GM11168 (cell line): Measurements from ENCODE around the gene EDC3.

ENCODE experiments used
- in situ Hi-C: fragments of 300-500 bp; cut with MboI; formaldehyde crosslinking; loops from one replicate; pipeline ENCODE4 v1.12.0; 2022; ENCODE audit warnings: low sequenced_read_pairs; ENCODE audit not compliant: unreplicated experiment

The EDC3 gene

DNA sequence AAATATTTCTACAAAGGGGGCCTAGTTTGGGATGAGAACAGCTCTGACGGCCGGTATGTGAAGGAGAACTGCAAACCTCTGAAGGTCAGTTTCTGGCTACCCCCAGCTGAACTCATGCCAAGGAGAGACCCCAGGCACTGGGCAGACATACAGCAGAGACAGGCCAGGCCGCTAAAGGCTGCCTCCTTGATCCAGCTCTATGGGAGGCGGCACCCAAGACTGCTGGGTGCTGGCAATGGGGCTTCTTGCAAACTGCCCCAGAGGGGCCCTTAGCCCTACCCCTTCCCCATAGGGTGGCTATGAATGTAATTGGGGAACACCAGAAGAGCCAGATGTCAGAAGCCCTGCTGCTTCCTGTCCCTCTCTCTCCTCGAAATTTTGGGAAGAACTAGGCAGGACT is 66.9 kb downstream of the EDC3 start:
- in situ Hi-C loops, result loop anchor here (10.0 kb wide), 1 partner anchor 254 kb away; no protein-coding TSS in a partner anchor

DNA sequence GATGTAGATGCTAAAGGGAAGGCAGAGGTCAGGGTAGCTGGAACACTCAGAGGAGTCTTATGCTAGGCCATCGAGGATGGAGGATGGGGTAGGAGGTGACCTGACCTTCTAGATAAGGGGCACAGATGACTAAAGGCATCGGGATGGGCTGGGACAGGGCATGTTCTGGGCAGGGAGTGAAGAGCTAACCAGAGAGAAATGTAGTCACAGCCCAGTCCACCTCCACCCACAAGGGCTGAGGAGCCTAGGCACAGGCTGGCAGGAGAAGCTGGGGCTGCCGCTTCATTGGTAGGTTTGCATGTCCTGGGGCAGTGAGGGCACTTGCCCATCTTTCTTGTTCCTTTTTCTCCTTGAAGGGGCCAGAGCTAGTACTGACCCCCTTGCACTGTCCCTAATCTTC is 67.6 kb downstream of the EDC3 start:
- in situ Hi-C loops, result loop anchor here (10.0 kb wide), 1 partner anchor 253 kb away; no protein-coding TSS in a partner anchor

DNA sequence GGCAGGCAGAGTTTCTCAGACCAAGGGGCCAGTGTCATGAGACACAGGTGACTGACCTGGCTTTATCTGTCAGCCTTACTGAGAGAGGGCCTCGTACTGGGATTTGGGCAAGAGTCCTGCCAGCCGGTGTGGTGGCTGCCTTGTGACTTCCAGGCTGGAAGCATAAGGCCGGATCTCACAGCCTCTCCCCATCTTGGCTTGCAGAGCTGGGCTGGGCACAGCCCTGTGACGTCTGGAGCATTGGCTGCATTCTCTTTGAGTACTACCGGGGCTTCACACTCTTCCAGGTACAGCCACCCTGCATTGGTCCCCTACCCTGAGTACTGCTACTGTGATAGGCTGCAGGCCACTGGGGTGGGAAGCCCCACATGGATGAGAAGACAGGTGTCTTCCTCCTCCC is 68.1 kb downstream of the EDC3 start:
- in situ Hi-C loops, result loop anchor here (10.0 kb wide), 1 partner anchor 253 kb away; no protein-coding TSS in a partner anchor

DNA sequence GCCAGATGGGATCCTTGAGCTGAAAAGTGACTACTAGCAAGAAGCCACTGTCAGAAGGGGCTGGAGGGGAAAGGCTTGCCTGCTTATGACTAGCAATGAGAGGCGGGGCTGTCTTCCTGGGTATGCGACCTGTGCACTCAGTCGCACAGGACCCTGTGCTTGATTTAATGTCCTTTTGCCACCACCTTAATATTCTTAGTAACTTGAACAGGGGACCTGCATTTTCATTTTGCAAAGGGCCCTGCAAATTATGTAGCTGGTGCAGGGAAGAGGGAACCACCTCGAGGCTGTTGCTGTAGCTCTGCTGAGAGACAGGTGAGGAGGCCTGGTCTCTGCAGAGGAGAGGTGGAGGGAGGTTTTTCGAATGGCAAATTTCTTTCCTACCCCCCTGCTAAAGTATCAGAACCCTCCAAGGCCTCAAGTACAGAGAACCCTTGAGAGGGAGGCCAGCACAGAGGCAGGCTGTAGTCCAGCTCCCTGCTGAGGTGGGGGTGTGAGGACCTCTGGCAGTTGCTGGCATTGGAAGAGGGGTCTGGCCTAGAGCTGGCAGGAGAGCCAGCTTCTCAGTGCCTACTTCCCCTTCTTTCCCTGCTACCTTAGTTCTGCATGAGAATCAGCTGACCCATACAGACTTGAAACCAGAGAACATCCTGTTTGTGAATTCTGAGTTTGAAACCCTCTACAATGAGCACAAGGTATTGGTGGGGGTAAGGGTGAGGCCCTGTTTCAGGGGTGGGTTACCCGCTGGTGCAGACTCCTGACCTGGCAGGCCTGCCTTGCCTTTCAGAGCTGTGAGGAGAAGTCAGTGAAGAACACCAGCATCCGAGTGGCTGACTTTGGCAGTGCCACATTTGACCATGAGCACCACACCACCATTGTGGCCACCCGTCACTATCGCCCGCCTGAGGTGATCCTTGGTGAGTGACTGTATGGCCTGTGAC is 68.8 kb downstream of the EDC3 start:
- in situ Hi-C loops, result loop anchor here (10.0 kb wide), 1 partner anchor 252 kb away; no protein-coding TSS in a partner anchor

- in situ Hi-C loops, result loop anchor here (10.0 kb wide), 1 partner anchor 252 kb away; no protein-coding TSS in a partner anchor
These were observed 69.5 kb downstream of the EDC3 start for GRCh38 chr15:74626336-74626735.

DNA sequence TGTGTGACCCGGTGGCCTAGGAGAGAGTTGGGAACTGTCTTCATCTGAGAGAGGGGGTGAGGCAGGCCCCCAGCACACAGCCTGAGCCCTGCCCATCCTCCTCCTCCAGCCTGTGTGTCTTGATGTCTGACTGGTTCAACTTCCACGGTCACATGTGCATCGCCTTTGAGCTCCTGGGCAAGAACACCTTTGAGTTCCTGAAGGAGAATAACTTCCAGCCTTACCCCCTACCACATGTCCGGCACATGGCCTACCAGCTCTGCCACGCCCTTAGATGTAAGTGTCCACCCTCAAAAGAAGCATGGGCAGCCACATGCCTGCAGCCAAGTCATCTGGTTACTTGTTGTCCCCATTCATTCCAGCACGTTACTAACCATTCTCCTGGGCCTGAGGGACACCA is 70.1 kb downstream of the EDC3 start:
- in situ Hi-C loops, result loop anchor here (10.0 kb wide), 1 partner anchor 251 kb away; no protein-coding TSS in a partner anchor

DNA sequence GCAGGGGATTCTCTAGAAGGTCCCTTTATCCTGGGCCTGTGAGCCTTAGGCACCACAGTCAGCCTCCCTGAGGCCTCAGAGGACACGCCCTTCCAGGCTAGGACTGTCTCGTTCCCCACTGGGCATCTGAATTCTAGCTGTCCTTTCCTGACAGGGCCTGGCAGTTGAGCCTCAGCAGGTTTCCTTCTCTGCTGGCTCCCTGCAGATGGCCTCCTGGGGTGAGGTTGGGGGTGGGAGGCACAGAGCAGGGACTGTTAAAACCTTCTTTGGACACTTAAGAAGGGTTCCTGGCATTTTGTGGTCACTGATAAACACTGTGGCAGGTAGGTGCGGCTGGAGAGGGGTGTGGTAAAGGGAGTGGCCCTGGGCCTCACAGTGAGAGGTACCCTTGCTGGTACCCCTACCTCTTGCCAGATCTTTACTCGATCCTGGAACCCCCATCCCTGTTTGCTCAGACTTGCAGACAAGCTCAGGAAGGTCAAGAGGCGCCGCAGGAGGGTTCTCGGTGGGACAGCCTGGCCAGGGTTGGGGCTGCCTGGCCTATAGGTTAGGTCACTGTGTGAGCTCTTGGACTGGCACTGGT is 71.7 kb downstream of the EDC3 start:
- in situ Hi-C loops, result loop anchor here (10.0 kb wide), 1 partner anchor 249 kb away; no protein-coding TSS in a partner anchor

DNA sequence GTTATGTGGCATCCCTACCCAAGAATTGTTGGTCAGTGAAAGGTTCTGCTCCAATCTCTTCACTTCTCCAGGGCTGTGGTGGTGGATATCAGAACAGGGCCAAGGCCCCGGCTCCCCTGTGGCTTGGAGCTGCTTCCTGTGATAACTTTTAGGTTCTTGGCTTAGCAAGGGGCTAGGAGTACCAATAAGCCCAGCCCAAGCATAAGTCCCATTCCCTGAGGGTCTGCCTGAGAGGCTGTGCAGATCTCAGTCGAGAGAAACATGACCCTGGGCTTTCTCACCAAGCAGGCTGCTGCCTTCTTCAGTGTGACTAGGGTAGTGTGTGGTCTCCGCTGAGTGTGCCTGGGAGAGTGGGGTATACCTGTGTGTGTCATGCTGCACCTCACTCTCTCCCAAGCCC is 73.1 kb downstream of the EDC3 start:
- in situ Hi-C loops, result loop anchor here (10.0 kb wide), 1 partner anchor 248 kb away; no protein-coding TSS in a partner anchor

- in situ Hi-C loops, result loop anchor here (10.0 kb wide), 1 partner anchor 247 kb away; no protein-coding TSS in a partner anchor
These were observed 73.9 kb downstream of the EDC3 start for GRCh38 chr15:74621936-74622335.

- in situ Hi-C loops, result loop anchor here (10.0 kb wide), 1 partner anchor 247 kb away; no protein-coding TSS in a partner anchor
These were observed 74.3 kb downstream of the EDC3 start for GRCh38 chr15:74621546-74621920.

- in situ Hi-C loops, result loop anchor here (10.0 kb wide), 1 partner anchor 246 kb away; no protein-coding TSS in a partner anchor
These were observed 74.9 kb downstream of the EDC3 start for GRCh38 chr15:74620636-74621545.

GRCh38 chr15:74619916-74620635 is 75.7 kb downstream of the EDC3 start:
- in situ Hi-C loops, result loop anchor here (10.0 kb wide), 1 partner anchor 245 kb away; no protein-coding TSS in a partner anchor

DNA sequence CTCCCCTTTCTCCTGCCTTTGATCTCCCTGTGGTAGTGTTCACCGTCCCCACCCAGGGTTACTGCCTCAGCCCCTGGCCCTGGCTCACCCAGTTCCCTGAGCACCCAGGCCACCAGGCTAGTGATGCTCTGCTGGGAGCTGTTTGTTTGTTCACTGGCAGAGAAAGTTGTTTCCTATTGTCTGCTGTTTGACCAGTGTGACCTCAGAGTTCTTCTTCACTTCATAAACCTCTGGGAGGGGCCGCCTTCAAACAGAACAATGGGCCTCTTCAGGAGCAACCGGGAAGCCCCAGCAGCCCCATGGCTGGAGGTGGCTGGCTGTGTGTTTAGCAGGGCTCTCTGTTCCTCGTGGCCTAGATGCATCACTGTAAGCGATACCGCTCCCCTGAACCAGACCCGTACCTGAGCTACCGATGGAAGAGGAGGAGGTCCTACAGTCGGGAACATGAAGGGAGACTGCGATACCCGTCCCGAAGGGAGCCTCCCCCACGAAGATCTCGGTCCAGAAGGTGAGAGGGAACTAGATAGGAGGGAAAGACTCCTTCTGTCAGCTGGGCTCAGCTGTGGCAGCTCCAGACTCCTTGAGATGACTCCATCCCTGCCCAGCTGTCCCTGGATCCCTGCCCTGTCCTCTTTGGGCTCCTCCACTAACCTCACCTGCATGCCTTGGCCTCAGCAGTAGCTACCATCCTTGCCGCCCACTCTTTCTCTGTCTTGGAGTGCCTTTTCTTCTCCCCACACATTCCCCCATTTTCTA is 76.8 kb downstream of the EDC3 start:
- in situ Hi-C loops, result no loop called here

- in situ Hi-C loops, result no loop called here
These were observed 78.8 kb downstream of the EDC3 start for GRCh38 chr15:74616996-74617395.

GRCh38 chr15:74616366-74616939 is 79.4 kb downstream of the EDC3 start:
- in situ Hi-C loops, result no loop called here

GRCh38 chr15:74615508-74616365 is 80.1 kb downstream of the EDC3 start, which contains the start of gene CLK3:
CLK3 (plus strand) TSS chr15:74615836; CDS start chr15:74619197, 3,361 bp downstream.
- in situ Hi-C loops, result no loop called here
